Measurements from ENCODE around the gene KRT80.

- no peak for TF ChIP-seq CREB1 (CRISPR knock-in tag; IDR thresholded peaks at IDR 0.05; ENCODE audit: low read depth)
- TF ChIP-seq CTCF (conservative IDR thresholded peaks at IDR 0.05; ENCODE audit: low read depth in 2 of 2) = no peak
- TF ChIP-seq, protein P1, sequence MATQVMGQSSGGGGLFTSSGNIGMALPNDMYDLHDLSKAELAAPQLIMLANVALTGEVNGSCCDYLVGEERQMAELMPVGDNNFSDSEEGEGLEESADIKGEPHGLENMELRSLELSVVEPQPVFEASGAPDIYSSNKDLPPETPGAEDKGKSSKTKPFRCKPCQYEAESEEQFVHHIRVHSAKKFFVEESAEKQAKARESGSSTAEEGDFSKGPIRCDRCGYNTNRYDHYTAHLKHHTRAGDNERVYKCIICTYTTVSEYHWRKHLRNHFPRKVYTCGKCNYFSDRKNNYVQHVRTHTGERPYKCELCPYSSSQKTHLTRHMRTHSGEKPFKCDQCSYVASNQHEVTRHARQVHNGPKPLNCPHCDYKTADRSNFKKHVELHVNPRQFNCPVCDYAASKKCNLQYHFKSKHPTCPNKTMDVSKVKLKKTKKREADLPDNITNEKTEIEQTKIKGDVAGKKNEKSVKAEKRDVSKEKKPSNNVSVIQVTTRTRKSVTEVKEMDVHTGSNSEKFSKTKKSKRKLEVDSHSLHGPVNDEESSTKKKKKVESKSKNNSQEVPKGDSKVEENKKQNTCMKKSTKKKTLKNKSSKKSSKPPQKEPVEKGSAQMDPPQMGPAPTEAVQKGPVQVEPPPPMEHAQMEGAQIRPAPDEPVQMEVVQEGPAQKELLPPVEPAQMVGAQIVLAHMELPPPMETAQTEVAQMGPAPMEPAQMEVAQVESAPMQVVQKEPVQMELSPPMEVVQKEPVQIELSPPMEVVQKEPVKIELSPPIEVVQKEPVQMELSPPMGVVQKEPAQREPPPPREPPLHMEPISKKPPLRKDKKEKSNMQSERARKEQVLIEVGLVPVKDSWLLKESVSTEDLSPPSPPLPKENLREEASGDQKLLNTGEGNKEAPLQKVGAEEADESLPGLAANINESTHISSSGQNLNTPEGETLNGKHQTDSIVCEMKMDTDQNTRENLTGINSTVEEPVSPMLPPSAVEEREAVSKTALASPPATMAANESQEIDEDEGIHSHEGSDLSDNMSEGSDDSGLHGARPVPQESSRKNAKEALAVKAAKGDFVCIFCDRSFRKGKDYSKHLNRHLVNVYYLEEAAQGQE (IDR thresholded peaks at IDR 0.05; ENCODE audit: unreplicated experiment) = no peak
- TF ChIP-seq NANOG (IDR thresholded peaks at IDR 0.05; ENCODE audit: borderline replicate concordance) = no peak
- TF ChIP-seq ZNF331 (CRISPR knock-in tag; IDR thresholded peaks at IDR 0.05; ENCODE audit: low read depth) = no peak
These were observed 31.7 kb upstream of the KRT80 start for GRCh38 chr12:52223406-52224039.

All from GM23338 (cell line).